Activated naive CD4-positive, alpha-beta T cell treated with anti-CD3 and anti-CD28 coated beads, Interleukin-2, amount 50 U/mL, for 24 hours (primary cell): ENCODE data around the gene TRAPPC6A.
A peak's percentile ranks its signal among the peaks of the same experiment; 100 is the strongest.

Experiments
- H3K27ac Mint-ChIP-seq: one replicate; pipeline ENCODE4 v1.8.0; 2021; ENCODE audit warnings: mild to moderate bottlenecking, mixed read lengths
- H3K27me3 Mint-ChIP-seq: one replicate; pipeline ENCODE4 v1.8.0; 2021; ENCODE audit warnings: mixed read lengths
- H3K36me3 Mint-ChIP-seq: one replicate; pipeline ENCODE4 v1.8.0; 2021; ENCODE audit warnings: mixed read lengths
- H3K4me1 Mint-ChIP-seq: one replicate; pipeline ENCODE4 v1.8.0; 2021; ENCODE audit warnings: mixed read lengths
- H3K4me3 Mint-ChIP-seq: one replicate; pipeline ENCODE4 v1.8.0; 2021; ENCODE audit warnings: mild to moderate bottlenecking, mixed read lengths
- H3K9me3 Mint-ChIP-seq: one replicate; pipeline ENCODE4 v1.8.0; 2021; ENCODE audit warnings: mixed read lengths

The TRAPPC6A gene, protein sequence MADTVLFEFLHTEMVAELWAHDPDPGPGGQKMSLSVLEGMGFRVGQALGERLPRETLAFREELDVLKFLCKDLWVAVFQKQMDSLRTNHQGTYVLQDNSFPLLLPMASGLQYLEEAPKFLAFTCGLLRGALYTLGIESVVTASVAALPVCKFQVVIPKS

DNA sequence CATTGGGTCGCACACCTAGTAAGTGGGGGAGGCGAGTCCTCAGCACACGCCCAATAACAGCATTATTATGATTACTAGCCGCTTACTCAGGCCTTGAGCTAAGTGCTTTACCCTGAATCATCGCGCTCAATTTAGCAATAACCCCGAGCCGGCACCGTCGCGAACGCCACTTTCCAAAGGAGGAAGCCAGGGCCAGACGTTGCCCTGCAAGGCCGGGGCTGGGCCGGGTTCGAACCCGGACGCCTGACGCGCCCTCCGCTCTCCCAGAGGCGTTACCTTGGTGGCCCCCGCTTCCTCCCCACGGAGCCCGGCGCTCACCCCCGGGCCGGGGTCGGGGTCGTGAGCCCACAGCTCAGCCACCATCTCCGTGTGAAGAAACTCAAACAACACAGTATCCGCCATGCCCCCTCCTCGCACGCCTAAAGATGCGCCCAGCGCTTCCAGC is at the start of gene TRAPPC6A:
TSS of gene TRAPPC6A (minus strand) at position 421 of the 445 bp plus-strand sequence. CDS start at position 402, 19 bp downstream.
- no peaks in the 10 kb centered on the region for H3K27me3 Mint-ChIP-seq
- H3K36me3 Mint-ChIP-seq, result peaks cover 7% of the 10 kb centered on the region
- H3K4me3 Mint-ChIP-seq, result peak within 1 kb of the TSS; percentile 92
- peaks cover 44% of the 10 kb centered on the region for H3K4me1 Mint-ChIP-seq
- H3K27ac Mint-ChIP-seq, result peak within 1 kb of the TSS; percentile 95
- no peaks in the 10 kb centered on the region for H3K9me3 Mint-ChIP-seq

- Mint-ChIP-seq H3K9me3 (no peaks in the 10 kb centered on the region), H3K27ac (no peak overlapping the region), H3K27me3 (peaks cover 14% of the 10 kb centered on the region), H3K36me3 (no peaks in the 10 kb centered on the region), H3K4me1 (no peaks in the 10 kb centered on the region), H3K4me3 (no peak overlapping the region)
These were observed 46.6 kb upstream of the TRAPPC6A start for GRCh38 chr19:45224645-45225044.

DNA sequence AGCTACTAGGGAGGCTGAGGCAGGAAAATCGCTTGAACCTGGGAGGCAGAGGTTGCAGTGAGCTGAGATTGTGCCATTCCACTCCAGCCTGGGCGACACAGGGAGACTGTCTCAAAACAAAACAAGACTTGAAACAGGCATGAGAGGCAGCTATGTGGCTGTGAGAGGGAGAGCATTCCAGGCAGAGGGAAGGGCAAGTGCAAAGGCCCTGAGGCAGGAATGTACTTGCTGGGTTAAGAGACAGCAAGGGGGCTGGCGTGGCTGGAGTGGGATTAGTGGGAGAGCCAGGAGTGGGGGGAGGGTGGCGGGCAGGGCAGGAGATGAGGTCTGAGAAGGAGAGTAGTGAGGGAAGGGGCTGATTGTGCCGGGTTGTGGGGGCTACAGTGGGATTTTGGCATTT is 45.8 kb upstream of the TRAPPC6A start:
- Mint-ChIP-seq H3K4me1 (no peaks in the 10 kb centered on the region), H3K4me3 (no peak overlapping the region), H3K36me3 (no peaks in the 10 kb centered on the region), H3K27ac (no peak overlapping the region), H3K9me3 (no peaks in the 10 kb centered on the region), H3K27me3 (peaks cover 16% of the 10 kb centered on the region)

DNA sequence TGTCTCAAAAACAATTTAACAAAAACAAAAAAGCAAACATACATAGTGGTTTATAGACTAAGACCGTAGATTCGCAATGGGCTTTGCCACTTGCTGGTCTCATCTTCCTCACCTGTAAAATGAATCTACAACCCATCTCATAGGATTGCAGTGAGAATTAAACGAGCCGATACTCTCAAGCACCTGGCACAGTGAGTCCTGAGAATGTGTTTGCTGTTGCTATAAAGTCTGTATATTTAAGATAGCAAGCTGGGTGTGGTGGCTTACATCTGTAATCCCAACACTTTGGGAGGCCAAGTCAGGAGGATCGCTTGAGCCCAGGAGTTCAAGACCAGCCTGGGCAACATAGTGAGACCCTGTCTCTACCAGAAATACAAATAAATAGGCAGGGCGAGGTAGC is 44.7 kb upstream of the TRAPPC6A start:
- H3K36me3 Mint-ChIP-seq, result no peaks in the 10 kb centered on the region
- peaks cover 22% of the 10 kb centered on the region for H3K27me3 Mint-ChIP-seq
- H3K4me3 Mint-ChIP-seq, result no peak overlapping the region
- no peaks in the 10 kb centered on the region for H3K4me1 Mint-ChIP-seq
- no peak overlapping the region for H3K27ac Mint-ChIP-seq
- H3K9me3 Mint-ChIP-seq, result no peaks in the 10 kb centered on the region

GRCh38 chr19:45218911-45219743 is 41.1 kb upstream of the TRAPPC6A start:
- no peak overlapping the region for H3K27ac Mint-ChIP-seq
- no peaks in the 10 kb centered on the region for H3K9me3 Mint-ChIP-seq
- no peak overlapping the region for H3K4me3 Mint-ChIP-seq
- peaks cover 32% of the 10 kb centered on the region for H3K27me3 Mint-ChIP-seq
- H3K36me3 Mint-ChIP-seq, result no peaks in the 10 kb centered on the region
- no peaks in the 10 kb centered on the region for H3K4me1 Mint-ChIP-seq

DNA sequence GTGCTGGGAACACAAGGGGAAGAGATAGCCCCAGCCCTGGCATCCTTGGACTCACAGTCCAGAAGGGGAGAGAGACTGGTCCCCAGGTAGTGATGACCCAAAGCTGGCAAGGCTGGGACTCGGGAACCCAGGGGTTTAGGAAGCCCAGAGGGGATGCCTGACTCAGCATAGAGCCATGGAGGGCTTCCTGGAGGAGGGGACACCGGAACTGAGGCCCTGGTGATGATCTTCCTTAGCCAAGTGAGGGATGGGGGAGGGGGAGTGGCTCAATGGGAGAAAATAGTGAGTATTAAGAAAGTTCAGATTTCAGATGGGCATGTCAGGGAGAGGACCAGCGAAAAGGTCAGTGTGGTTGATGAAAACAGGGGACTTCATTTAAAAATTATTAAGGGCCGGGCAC is 40.4 kb upstream of the TRAPPC6A start:
- Mint-ChIP-seq H3K27me3 (peaks cover 30% of the 10 kb centered on the region), H3K36me3 (no peaks in the 10 kb centered on the region)

DNA sequence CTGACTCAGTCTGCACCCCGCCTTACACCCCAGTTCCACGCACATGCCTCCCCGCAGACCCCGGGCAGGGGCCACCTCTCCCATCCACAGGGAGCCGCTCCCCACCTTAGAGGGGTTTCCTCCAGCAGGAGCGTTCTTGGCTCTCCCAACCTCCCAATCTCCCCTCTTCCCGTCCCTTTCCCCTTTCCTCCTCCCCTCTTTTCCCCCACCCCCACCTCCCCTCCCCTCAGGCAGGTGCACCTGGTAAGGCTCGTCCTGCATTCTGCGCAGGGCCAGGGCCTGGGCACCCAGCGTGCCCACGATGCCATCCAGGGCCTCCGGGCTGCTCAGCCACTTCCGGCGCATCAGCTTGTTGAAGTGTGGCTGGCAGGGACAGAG is 39.9 kb upstream of the TRAPPC6A start:
- no peaks in the 10 kb centered on the region for H3K9me3 Mint-ChIP-seq
- no peak overlapping the region for H3K4me3 Mint-ChIP-seq
- H3K4me1 Mint-ChIP-seq, result no peaks in the 10 kb centered on the region
- H3K27ac Mint-ChIP-seq, result no peak overlapping the region
- no peaks in the 10 kb centered on the region for H3K36me3 Mint-ChIP-seq
- peaks cover 30% of the 10 kb centered on the region for H3K27me3 Mint-ChIP-seq

More for the DNA sequence above, 40.4 kb upstream of the TRAPPC6A start:
- no peaks in the 10 kb centered on the region for H3K4me1 Mint-ChIP-seq
- no peak overlapping the region for H3K27ac Mint-ChIP-seq
- no peak overlapping the region for H3K4me3 Mint-ChIP-seq
- no peaks in the 10 kb centered on the region for H3K9me3 Mint-ChIP-seq

DNA sequence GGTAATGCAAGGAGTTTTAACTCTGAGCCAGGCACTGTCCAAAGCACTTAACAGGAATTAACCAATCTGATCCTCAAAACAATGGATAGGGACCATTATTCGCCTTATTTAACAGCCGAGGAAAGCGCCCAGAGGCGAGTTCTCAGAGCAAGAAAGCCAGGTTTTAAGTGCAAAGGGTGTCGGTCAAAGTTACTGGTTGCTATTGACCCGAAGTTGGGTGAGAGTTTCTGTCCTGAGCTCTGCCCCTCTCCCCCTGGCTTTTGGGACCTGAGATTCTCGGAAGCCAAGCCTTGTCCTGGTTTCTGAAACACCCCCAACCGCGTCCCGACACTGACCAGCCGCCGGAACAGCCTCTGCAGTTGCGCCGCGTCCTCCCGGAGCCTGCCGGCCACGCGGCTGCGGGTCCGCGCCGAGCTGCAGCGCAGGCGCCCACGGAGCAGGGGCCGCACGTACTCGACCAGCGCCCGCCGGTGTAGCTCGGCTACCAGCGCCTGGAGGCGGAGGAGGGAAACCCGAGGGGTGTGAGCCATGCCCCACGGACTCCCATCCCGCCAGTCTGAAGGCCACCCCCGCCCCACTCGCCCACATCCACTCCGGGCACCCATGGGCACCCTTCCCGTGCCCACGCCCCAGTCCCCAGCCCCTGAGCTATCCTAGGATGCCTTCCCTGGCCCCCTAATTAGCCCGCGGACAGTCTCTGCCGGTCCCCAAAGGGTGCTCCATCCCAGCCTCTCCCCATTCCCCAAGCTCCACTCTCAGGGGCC is 39.3 kb upstream of the TRAPPC6A start:
- no peaks in the 10 kb centered on the region for H3K4me1 Mint-ChIP-seq
- no peaks in the 10 kb centered on the region for H3K36me3 Mint-ChIP-seq
- no peaks in the 10 kb centered on the region for H3K9me3 Mint-ChIP-seq
- H3K27me3 Mint-ChIP-seq, result peaks cover 29% of the 10 kb centered on the region
- H3K27ac Mint-ChIP-seq, result no peak overlapping the region
- H3K4me3 Mint-ChIP-seq, result no peak overlapping the region

GRCh38 chr19:45216667-45217066 is 38.6 kb upstream of the TRAPPC6A start:
- no peaks in the 10 kb centered on the region for H3K9me3 Mint-ChIP-seq
- no peaks in the 10 kb centered on the region for H3K36me3 Mint-ChIP-seq
- H3K4me1 Mint-ChIP-seq, result no peaks in the 10 kb centered on the region
- H3K4me3 Mint-ChIP-seq, result no peak overlapping the region
- peaks cover 27% of the 10 kb centered on the region for H3K27me3 Mint-ChIP-seq
- H3K27ac Mint-ChIP-seq, result no peak overlapping the region

DNA sequence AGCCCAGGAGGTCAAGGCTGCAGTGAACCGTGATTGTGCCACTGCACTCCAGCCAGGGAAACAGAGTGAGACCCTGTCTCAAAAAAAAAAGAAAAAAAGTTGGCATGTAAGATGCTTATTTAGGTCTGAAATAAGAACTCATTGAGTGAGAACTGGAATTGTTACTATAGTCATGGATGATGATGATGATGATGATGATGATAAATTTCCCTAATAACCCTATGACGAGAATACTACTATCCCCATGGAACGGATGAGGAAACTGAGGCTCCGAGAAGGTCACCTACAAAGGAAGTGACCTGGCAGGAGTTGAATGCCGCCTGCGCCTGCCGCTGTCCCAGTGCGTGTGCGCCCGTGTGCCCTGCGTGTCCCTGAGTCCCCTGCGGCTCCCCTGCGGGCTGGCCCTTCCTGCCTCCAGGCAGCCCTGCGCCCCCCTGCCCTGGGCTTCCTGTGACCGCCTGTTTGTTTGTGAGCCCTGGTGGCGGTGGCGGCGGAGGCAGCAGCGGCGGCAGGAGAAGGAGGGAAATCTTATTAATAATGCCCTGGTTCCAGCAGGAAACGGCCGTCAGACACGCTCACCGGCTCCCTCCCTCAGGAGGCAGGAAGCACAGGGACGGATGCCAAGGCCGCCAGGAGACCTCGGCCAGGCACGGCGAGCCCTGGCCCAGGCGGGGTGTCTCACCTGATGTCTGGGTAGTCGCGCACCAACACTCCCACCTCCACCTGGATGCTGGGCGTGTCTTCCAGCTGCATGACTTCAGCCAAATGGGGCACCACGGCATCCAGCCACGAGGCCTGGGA is 37.6 kb upstream of the TRAPPC6A start:
- no peaks in the 10 kb centered on the region for H3K9me3 Mint-ChIP-seq
- no peak overlapping the region for H3K4me3 Mint-ChIP-seq
- H3K27ac Mint-ChIP-seq, result no peak overlapping the region
- peaks cover 26% of the 10 kb centered on the region for H3K27me3 Mint-ChIP-seq
- no peaks in the 10 kb centered on the region for H3K36me3 Mint-ChIP-seq
- no peaks in the 10 kb centered on the region for H3K4me1 Mint-ChIP-seq

- Mint-ChIP-seq H3K27ac (no peak overlapping the region), H3K9me3 (no peaks in the 10 kb centered on the region), H3K36me3 (no peaks in the 10 kb centered on the region), H3K4me1 (no peaks in the 10 kb centered on the region), H3K27me3 (peaks cover 14% of the 10 kb centered on the region), H3K4me3 (no peak overlapping the region)
These were observed 35.0 kb upstream of the TRAPPC6A start for GRCh38 chr19:45213031-45213430.

DNA sequence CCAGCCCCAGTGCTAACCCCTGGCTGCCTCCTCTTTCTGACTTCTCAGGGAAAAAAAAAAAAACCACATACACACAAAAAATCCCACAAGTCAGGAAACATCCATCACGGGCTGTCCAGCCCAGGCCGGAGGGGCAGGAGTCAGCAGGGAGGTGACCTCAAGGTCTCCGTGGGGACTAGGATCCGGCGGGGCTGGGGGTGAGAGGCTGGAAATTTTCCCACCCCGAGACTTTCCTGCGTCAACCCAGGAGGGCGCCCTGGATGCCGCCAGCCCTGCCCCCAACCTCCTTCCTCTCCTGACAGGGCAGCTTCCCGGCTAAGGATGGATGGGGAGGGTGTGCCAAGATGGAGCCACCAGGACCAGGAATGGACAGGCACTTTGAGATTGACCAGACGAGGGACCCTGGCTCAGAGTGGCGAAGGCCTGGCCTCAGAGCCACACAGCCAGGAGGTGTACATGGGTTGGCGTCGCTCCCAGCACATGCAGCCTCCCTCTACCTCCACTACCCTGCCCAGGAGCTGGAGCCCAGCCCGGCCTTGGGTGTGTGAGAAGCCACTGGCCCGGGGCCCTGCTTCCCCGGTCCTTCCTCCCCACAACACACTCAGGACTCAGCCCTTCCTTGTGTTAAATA is 33.8 kb upstream of the TRAPPC6A start:
- Mint-ChIP-seq H3K4me1 (no peaks in the 10 kb centered on the region), H3K4me3 (no peak overlapping the region), H3K9me3 (no peaks in the 10 kb centered on the region), H3K27ac (no peak overlapping the region), H3K36me3 (no peaks in the 10 kb centered on the region), H3K27me3 (peaks cover 10% of the 10 kb centered on the region)

DNA sequence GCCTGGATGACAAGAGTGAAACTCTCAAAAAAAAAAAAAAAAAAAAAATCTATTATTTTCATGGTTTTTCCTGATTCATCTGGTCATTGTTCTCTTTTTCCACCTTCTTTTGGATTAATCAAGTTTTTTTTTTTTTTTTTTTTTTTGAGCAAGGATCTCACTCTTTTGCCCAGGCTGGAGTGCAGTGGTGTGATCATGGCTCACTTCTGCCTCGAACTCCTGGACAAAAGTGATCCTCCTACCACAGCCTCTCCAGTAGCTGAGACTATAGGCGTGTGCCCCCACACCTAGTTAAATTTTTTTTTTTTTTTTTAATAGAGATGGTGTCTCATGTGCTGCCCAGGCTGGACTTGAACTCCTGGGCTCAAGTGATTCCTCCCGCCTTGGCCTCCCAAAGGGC is 28.3 kb upstream of the TRAPPC6A start:
- no peak overlapping the region for H3K4me3 Mint-ChIP-seq
- no peaks in the 10 kb centered on the region for H3K4me1 Mint-ChIP-seq
- H3K27me3 Mint-ChIP-seq, result no peaks in the 10 kb centered on the region
- H3K9me3 Mint-ChIP-seq, result no peaks in the 10 kb centered on the region
- no peak overlapping the region for H3K27ac Mint-ChIP-seq
- peaks cover 2% of the 10 kb centered on the region for H3K36me3 Mint-ChIP-seq

- Mint-ChIP-seq H3K4me3 (no peak overlapping the region), H3K36me3 (peaks cover 2% of the 10 kb centered on the region), H3K27me3 (no peaks in the 10 kb centered on the region), H3K9me3 (no peaks in the 10 kb centered on the region), H3K4me1 (no peaks in the 10 kb centered on the region), H3K27ac (no peak overlapping the region)
These were observed 27.8 kb upstream of the TRAPPC6A start for GRCh38 chr19:45205810-45206209.

DNA sequence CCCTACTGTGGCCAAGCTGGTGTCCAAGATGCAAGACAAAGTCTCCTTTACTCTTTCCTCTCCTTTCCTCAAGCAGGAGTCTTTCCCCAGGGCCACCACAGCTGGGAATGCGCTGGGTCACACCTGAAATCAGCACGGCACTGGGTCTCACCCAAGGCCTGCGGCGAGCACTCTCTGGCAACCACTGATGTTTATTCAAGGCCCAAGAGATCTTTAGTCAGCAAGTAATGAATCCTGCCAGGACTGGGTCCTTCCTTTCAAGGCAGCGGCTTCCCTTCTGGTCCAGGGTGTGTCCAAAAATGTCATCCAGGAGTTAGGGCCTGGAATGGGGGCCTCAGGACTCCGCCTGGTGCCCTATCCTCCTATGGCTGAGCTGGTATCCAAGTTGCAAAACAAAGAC is 24.6 kb upstream of the TRAPPC6A start:
- H3K9me3 Mint-ChIP-seq, result no peaks in the 10 kb centered on the region
- H3K4me1 Mint-ChIP-seq, result no peaks in the 10 kb centered on the region
- no peak overlapping the region for H3K4me3 Mint-ChIP-seq
- H3K27me3 Mint-ChIP-seq, result no peaks in the 10 kb centered on the region
- H3K36me3 Mint-ChIP-seq, result peaks cover 2% of the 10 kb centered on the region
- peak overlapping the region; percentile 32 for H3K27ac Mint-ChIP-seq
